Left ventricle myocardium inferior (tissue), 1 donor: Measurements from ENCODE around the gene BYSL. TPM values are rescaled to one million over a fixed set of nuclear protein-coding genes. Genes with fewer than 3 reads are reported as not detected.

Source experiments
- DNase-seq: peaks from one replicate; pipeline ENCODE4 v3.0.0-alpha.2; 2020
- H3K27ac ChIP-seq: fragments of 200-600 bp; replicated peaks from 2 replicates; pipeline ENCODE4 v1.8.0; 2021
- H3K27me3 ChIP-seq: fragments of 200-600 bp; 2 replicates; pipeline ENCODE4 v1.8.0; 2021; ENCODE audit warnings: low read depth
- H3K36me3 ChIP-seq: fragments of 200-600 bp; 2 replicates; pipeline ENCODE4 v1.8.0; 2021
- H3K4me1 ChIP-seq: fragments of 200-600 bp; 2 replicates; pipeline ENCODE4 v1.8.0; 2021
- H3K4me3 ChIP-seq: fragments of 200-600 bp; 2 replicates; pipeline ENCODE4 v1.8.0; 2021; ENCODE audit warnings: mild to moderate bottlenecking, moderate library complexity
- H3K9me3 ChIP-seq: fragments of 200-600 bp; replicated peaks from 2 replicates; pipeline ENCODE4 v1.8.0; 2021
- CTCF ChIP-seq: fragments of 200-600 bp; IDR thresholded peaks from 2 replicates; pipeline ENCODE4 v1.8.0; 2021; ENCODE audit warnings: antibody characterized with exemption, mild to moderate bottlenecking, borderline replicate concordance
- intact Hi-C: fragments of 100-400 bp; cut with micrococcal nuclease; formaldehyde crosslinking; loops from one replicate; pipeline ENCODE4 v1.11.0; 2022
- total RNA-seq: library from RNA; stranded (reverse); fragmentation: NEBNext Ultra II Directional; extraction: Animal tissue kit (Norgen Biotek cat#: 25700); gene quantifications from one replicate; pipeline ENCODE4 v1.2.1, GENCODE V29; 2021
- donor health status: DM: no; HTN: yes; CAD: no; lungs with severe emphysema.

Gene BYSL
- total RNA-seq, 1 donor from 2014 or later, result 9.0 TPM

GRCh38 chr6:41921712-41921998 lies 356 bp downstream of the BYSL start:
- TF ChIP-seq CTCF, result no peak
- no peak for DNase-seq
- intact Hi-C loops, result loop anchor here (10.0 kb wide), 1 partner anchor 127 kb away; no protein-coding TSS in a partner anchor
- Histone ChIP-seq H3K4me1 (peaks cover 60% of the 10 kb centered on the region), H3K27me3 (no peaks in the 10 kb centered on the region), H3K9me3 (no peaks in the 10 kb centered on the region), H3K36me3 (peaks cover 13% of the 10 kb centered on the region), H3K27ac (peak overlapping the region; percentile 100), H3K4me3 (peak overlapping the region; percentile 92)

- H3K27me3 ChIP-seq, result no peaks in the 10 kb centered on the region
- no peak overlapping the region for H3K27ac ChIP-seq
- no peak for DNase-seq
- H3K36me3 ChIP-seq, result peaks cover 11% of the 10 kb centered on the region
- TF ChIP-seq CTCF, result no peak
- peak overlapping the region; percentile 92 for H3K4me3 ChIP-seq
- intact Hi-C loops, result loop anchor here (10.0 kb wide), 1 partner anchor 127 kb away; no protein-coding TSS in a partner anchor
- H3K9me3 ChIP-seq, result no peaks in the 10 kb centered on the region
- H3K4me1 ChIP-seq, result peaks cover 55% of the 10 kb centered on the region
These were observed 855 bp downstream of the BYSL start for GRCh38 chr6:41922154-41922553.

GRCh38 chr6:41927253-41927652 lies 6.0 kb downstream of the BYSL start:
- Histone ChIP-seq H3K27ac (no peak overlapping the region), H3K27me3 (no peaks in the 10 kb centered on the region), H3K4me3 (no peak overlapping the region), H3K9me3 (no peaks in the 10 kb centered on the region), H3K4me1 (peaks cover 14% of the 10 kb centered on the region), H3K36me3 (peaks cover 62% of the 10 kb centered on the region)
- intact Hi-C loops, result loop anchor here (10.0 kb wide), 1 partner anchor 132 kb away; no protein-coding TSS in a partner anchor
- no peak for DNase-seq
- TF ChIP-seq CTCF, result no peak

GRCh38 chr6:41929924-41930323 lies 8.6 kb downstream of the BYSL start:
- Histone ChIP-seq H3K27ac (no peak overlapping the region), H3K4me1 (peaks cover 2% of the 10 kb centered on the region), H3K36me3 (peaks cover 82% of the 10 kb centered on the region), H3K9me3 (no peaks in the 10 kb centered on the region), H3K4me3 (no peak overlapping the region), H3K27me3 (no peaks in the 10 kb centered on the region)
- no peak for DNase-seq
- intact Hi-C loops, result loop anchor here (10.0 kb wide), 1 partner anchor 135 kb away; no protein-coding TSS in a partner anchor
- TF ChIP-seq CTCF, result no peak

GRCh38 chr6:41931792-41932191 lies 10.5 kb downstream of the BYSL start:
- Histone ChIP-seq H3K4me1 (peaks cover 20% of the 10 kb centered on the region), H3K27ac (no peak overlapping the region), H3K9me3 (no peaks in the 10 kb centered on the region), H3K4me3 (no peak overlapping the region), H3K27me3 (no peaks in the 10 kb centered on the region), H3K36me3 (peaks cover 96% of the 10 kb centered on the region)
- no peak for DNase-seq
- no peak for TF ChIP-seq CTCF
- intact Hi-C loops, result no loop called here
